Suprapubic skin (tissue), 4 donors: ENCODE data around the gene RBM22.

Source experiments
- CTCF ChIP-seq, 2 donors: fragments of 200-600 bp in 1 of 2; fragments of 450-650 bp in 1 of 2; sonication (generic) in 1 of 2; IDR thresholded peaks; one replicate each; pipeline ENCODE4 v1.5.1; 2016 to 2019; ENCODE audit warnings: antibody characterized with exemption in 2 of 2, mild to moderate bottlenecking in 1 of 2, moderate library complexity in 1 of 2
- EP300 ChIP-seq: sonication (generic); formaldehyde crosslinking; IDR thresholded peaks from one replicate; pipeline ENCODE4 v1.6.1; 2017; ENCODE audit warnings: antibody characterized with exemption
- POLR2A ChIP-seq, 2 donors: fragments of 450-650 bp; IDR thresholded peaks; one replicate each; pipeline ENCODE4 v1.6.1; 2017; ENCODE audit warnings: antibody characterized with exemption in 2 of 2, mild to moderate bottlenecking in 2 of 2, moderate library complexity in 2 of 2
- POLR2AphosphoS5 ChIP-seq, 3 donors: sonication (generic); formaldehyde crosslinking; IDR thresholded peaks; one replicate each; pipeline ENCODE4 v1.6.1; 2017; ENCODE audit warnings: antibody characterized with exemption in 3 of 3

- no peak for TF ChIP-seq CTCF (IDR thresholded peaks at IDR 0.05)
- TF ChIP-seq POLR2A (IDR thresholded peaks at IDR 0.05): no peak
- TF ChIP-seq POLR2AphosphoS5 (IDR thresholded peaks at IDR 0.05): no peak
- TF ChIP-seq EP300: no peak
Measured at GRCh38 chr5:150649108-150650020, 51.5 kb downstream of the RBM22 start.
